Gastrocnemius medialis (tissue), 4 donors: ENCODE results near the gene EDARADD.

ENCODE experiments used
- POLR2A ChIP-seq, 2 donors: fragments of 450-650 bp; IDR thresholded peaks; one replicate each; pipeline ENCODE4 v1.6.1; 2017; ENCODE audit warnings: antibody characterized with exemption in 2 of 2, mild to moderate bottlenecking in 2 of 2, moderate library complexity in 2 of 2
- TF ChIP-seq, protein P1 (sequence below), 5 experiments: fragments of 450-650 bp in 3 of 5; fragments of 200-600 bp in 2 of 5; sonication (generic) in 2 of 5; IDR thresholded peaks in 4 of 5; conservative IDR thresholded peaks in 1 of 5; 1 replicate in 4 of 5; 2 replicates in 1 of 5; pipeline ENCODE4 v1.5.1; 2016 to 2019; ENCODE audit warnings: antibody characterized with exemption in 5 of 5, mild to moderate bottlenecking in 3 of 5, moderate library complexity in 3 of 5

DNA sequence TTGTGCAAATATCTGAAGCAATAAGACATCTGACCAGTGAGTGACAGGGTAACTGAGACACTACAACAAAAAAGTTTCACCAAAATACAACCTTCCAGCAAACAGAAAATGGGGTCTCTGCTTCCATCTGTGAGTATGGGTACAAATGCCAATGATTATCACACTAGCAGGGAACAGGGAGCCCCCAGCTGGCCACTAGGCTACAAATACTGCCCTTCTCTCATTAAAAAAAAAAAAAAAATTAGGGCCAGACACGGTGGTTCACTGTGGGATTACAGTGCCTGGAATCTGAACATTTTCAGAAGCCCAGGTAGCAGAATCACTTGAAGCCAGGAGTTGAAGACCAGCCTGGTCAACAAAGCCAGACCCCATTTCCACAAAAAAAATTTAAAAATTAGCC, 48.4 kb upstream of the EDARADD start:
- TF ChIP-seq, protein P1, sequence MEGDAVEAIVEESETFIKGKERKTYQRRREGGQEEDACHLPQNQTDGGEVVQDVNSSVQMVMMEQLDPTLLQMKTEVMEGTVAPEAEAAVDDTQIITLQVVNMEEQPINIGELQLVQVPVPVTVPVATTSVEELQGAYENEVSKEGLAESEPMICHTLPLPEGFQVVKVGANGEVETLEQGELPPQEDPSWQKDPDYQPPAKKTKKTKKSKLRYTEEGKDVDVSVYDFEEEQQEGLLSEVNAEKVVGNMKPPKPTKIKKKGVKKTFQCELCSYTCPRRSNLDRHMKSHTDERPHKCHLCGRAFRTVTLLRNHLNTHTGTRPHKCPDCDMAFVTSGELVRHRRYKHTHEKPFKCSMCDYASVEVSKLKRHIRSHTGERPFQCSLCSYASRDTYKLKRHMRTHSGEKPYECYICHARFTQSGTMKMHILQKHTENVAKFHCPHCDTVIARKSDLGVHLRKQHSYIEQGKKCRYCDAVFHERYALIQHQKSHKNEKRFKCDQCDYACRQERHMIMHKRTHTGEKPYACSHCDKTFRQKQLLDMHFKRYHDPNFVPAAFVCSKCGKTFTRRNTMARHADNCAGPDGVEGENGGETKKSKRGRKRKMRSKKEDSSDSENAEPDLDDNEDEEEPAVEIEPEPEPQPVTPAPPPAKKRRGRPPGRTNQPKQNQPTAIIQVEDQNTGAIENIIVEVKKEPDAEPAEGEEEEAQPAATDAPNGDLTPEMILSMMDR (IDR thresholded peaks at IDR 0.05 in 4 of 5, conservative IDR thresholded peaks at IDR 0.05 in 1 of 5): no peak
- no peak for TF ChIP-seq POLR2A (IDR thresholded peaks at IDR 0.05)
